ENCODE measurements around the gene DNAI7. TPM values are rescaled to one million over a fixed set of nuclear protein-coding genes. Genes with fewer than 3 reads are reported as not detected.

Gene DNAI7
- total RNA-seq, 1 experiment from 2014 or later, result 0.52 TPM

DNA sequence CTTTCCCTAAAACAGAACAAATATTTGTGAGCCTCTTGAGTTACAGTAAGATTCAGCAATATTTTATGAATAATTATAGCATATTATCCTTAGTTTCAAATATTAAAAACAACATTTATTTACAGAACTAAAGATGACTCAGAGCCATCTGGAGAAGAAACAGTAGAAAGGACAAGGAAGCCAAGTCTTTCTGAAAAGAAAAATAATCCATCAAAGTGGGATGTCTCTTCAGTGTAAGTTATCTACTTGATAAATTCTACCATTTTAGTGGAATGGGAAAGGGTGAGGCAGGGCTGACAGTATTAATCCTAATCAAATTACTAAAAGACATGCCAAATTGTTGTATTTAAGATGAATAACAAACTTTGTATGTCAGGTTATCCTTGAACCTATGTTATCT is 88.1 kb downstream of the DNAI7 start (continued):
- TF ChIP-seq, protein P1, sequence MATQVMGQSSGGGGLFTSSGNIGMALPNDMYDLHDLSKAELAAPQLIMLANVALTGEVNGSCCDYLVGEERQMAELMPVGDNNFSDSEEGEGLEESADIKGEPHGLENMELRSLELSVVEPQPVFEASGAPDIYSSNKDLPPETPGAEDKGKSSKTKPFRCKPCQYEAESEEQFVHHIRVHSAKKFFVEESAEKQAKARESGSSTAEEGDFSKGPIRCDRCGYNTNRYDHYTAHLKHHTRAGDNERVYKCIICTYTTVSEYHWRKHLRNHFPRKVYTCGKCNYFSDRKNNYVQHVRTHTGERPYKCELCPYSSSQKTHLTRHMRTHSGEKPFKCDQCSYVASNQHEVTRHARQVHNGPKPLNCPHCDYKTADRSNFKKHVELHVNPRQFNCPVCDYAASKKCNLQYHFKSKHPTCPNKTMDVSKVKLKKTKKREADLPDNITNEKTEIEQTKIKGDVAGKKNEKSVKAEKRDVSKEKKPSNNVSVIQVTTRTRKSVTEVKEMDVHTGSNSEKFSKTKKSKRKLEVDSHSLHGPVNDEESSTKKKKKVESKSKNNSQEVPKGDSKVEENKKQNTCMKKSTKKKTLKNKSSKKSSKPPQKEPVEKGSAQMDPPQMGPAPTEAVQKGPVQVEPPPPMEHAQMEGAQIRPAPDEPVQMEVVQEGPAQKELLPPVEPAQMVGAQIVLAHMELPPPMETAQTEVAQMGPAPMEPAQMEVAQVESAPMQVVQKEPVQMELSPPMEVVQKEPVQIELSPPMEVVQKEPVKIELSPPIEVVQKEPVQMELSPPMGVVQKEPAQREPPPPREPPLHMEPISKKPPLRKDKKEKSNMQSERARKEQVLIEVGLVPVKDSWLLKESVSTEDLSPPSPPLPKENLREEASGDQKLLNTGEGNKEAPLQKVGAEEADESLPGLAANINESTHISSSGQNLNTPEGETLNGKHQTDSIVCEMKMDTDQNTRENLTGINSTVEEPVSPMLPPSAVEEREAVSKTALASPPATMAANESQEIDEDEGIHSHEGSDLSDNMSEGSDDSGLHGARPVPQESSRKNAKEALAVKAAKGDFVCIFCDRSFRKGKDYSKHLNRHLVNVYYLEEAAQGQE (IDR thresholded peaks at IDR 0.05; ENCODE audit: low read depth), result no peak

DNA sequence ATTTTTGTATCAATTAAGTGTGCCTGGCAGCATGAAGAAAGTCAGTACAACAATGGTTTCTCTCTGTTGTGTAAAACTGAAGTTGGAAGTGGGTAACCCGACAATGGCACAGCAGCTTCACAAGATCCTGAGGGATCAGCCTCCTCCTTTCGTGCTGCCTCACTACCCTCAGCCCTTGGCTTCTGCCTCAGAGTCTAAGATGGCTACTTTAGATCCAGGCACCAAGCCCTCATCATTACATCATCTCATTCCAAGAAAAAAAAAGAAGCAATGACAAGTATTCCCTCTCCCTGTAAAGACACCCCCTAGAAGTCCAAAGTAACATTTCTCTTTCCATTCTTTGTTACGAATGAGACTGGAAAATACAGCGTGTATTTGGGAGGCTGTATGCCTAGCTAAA is 92.6 kb downstream of the DNAI7 start:
- H3K4me1 ChIP-seq (ENCODE audit: control insufficient read depth in 1 of 2, insufficient read depth in 2 of 2, low read length in 2 of 2), result no peaks in the 10 kb centered on the region

DNA sequence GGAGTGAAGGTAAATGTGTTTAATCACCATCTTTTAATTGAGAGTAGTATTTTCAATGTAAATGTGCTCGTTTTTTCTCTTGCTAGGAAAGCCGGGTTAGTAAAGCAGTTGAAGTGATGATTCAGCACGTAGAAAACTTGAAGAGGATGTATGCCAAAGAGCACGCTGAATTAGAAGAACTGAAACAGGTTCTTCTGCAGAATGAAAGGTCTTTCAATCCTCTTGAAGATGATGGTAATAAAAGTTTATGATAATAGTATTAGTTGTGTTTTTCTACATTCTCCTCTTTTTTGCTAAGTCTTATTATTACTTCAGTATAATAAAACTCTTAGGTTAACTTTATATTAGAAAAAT is 93.9 kb downstream of the DNAI7 start:
- CTCF ChIA-PET, result no interaction called here

More for the DNA sequence above, 92.6 kb downstream of the DNAI7 start:
- no peak overlapping the region for H3K4me3 ChIP-seq (replicated peaks in 1 of 2; ENCODE audit: low read depth in 1 of 2, low read length in 2 of 2)
- H3K27ac ChIP-seq (ENCODE audit: low read depth, low read length), result no peak overlapping the region
- H4K20me1 ChIP-seq (ENCODE audit: insufficient read depth), result no peaks in the 10 kb centered on the region
- intact Hi-C loops (cut with micrococcal nuclease), result no loop called here
- H3K27me3 ChIP-seq (ENCODE audit: insufficient read depth, low read length), result no peaks in the 10 kb centered on the region
- no peaks in the 10 kb centered on the region for H3K79me2 ChIP-seq (ENCODE audit: insufficient read depth, low read length)
- RAD21 ChIA-PET (ENCODE audit: low non-redundant PET in 1 of 2, low total read pairs in 2 of 2, uncharacterized antibody in 2 of 2, unreplicated experiment in 2 of 2), result interaction anchor here in 1 of 2 experiments (0.5 kb wide), 1 partner anchor 382 kb away, joined by 5 read pairs; no protein-coding TSS in a partner anchor
- no peak overlapping the region for H3K4me2 ChIP-seq (ENCODE audit: low read length)
- DNase-seq (ENCODE audit: low read depth, low spot score), result no peak
- TF ChIP-seq, protein P2, sequence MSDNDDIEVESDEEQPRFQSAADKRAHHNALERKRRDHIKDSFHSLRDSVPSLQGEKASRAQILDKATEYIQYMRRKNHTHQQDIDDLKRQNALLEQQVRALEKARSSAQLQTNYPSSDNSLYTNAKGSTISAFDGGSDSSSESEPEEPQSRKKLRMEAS (IDR thresholded peaks at IDR 0.05), result no peak
- TF ChIP-seq RAD21 (IDR thresholded peaks at IDR 0.05; ENCODE audit: low read depth) (no peak), TCF7L2 (IDR thresholded peaks at IDR 0.05; ENCODE audit: borderline replicate concordance, extremely low read depth, insufficient read depth, insufficient read length) (no peak)
- CTCF ChIA-PET, result no interaction called here
- H3K9ac ChIP-seq (ENCODE audit: low read length), result no peak overlapping the region
- H3K36me3 ChIP-seq (ENCODE audit: control insufficient read depth in 1 of 2, insufficient read depth in 2 of 2, low read length in 2 of 2), result no peaks in the 10 kb centered on the region
- ATAC-seq, result no peak
- H3K9me3 ChIP-seq (ENCODE audit: control insufficient read depth in 1 of 2, insufficient read depth in 1 of 2, low read depth in 1 of 2, low read length in 2 of 2), result no peaks in the 10 kb centered on the region
- H3K9me2 ChIP-seq (ENCODE audit: insufficient read depth), result no peaks in the 10 kb centered on the region
- H2AFZ ChIP-seq (ENCODE audit: low read depth, low read length, poor library complexity, severe bottlenecking), result no peak overlapping the region
- BruUV-seq (replicated peaks), result no TSS peak
- POLR2A ChIA-PET, result no interaction called here

More for the DNA sequence above, 93.9 kb downstream of the DNAI7 start:
- Histone ChIP-seq H3K36me3 (ENCODE audit: control insufficient read depth in 1 of 2, insufficient read depth in 2 of 2, low read length in 2 of 2) (no peaks in the 10 kb centered on the region), H3K4me2 (ENCODE audit: low read length) (no peak overlapping the region), H4K20me1 (ENCODE audit: insufficient read depth) (no peaks in the 10 kb centered on the region), H2AFZ (ENCODE audit: low read depth, low read length, poor library complexity, severe bottlenecking) (no peak overlapping the region), H3K9ac (ENCODE audit: low read length) (no peak overlapping the region), H3K9me3 (ENCODE audit: control insufficient read depth in 1 of 2, insufficient read depth in 1 of 2, low read depth in 1 of 2, low read length in 2 of 2) (no peaks in the 10 kb centered on the region), H3K4me1 (ENCODE audit: control insufficient read depth in 1 of 2, insufficient read depth in 2 of 2, low read length in 2 of 2) (no peaks in the 10 kb centered on the region), H3K79me2 (ENCODE audit: insufficient read depth, low read length) (no peaks in the 10 kb centered on the region), H3K27ac (ENCODE audit: low read depth, low read length) (no peak overlapping the region), H3K4me3 (replicated peaks in 1 of 2; ENCODE audit: low read depth in 1 of 2, low read length in 2 of 2) (no peak overlapping the region), H3K9me2 (ENCODE audit: insufficient read depth) (no peaks in the 10 kb centered on the region), H3K27me3 (ENCODE audit: insufficient read depth, low read length) (no peaks in the 10 kb centered on the region)
- RAD21 ChIA-PET (ENCODE audit: low non-redundant PET in 1 of 2, low total read pairs in 2 of 2, uncharacterized antibody in 2 of 2, unreplicated experiment in 2 of 2), result no interaction called here
- ATAC-seq (no peak), DNase-seq (ENCODE audit: low read depth, low spot score) (no peak)
- POLR2A ChIA-PET, result no interaction called here
- no peak for TF ChIP-seq JUND (IDR thresholded peaks at IDR 0.05)
- TF ChIP-seq, protein P1 (IDR thresholded peaks at IDR 0.05; ENCODE audit: low read depth), result no peak
- no peak for TF ChIP-seq ZNF274 (IDR thresholded peaks at IDR 0.05; ENCODE audit: low read depth, low read length)
- TF ChIP-seq EGR1 (IDR thresholded peaks at IDR 0.05; ENCODE audit: low read depth), result no peak
- TF ChIP-seq SRF (IDR thresholded peaks at IDR 0.05; ENCODE audit: low read depth), result no peak
- no peak for TF ChIP-seq EZH2phosphoT487 (IDR thresholded peaks at IDR 0.05; ENCODE audit: borderline replicate concordance)
- no peak for TF ChIP-seq POLR2AphosphoS5 (IDR thresholded peaks at IDR 0.05; ENCODE audit: low read depth, low read length)
- TF ChIP-seq CBX3 (IDR thresholded peaks at IDR 0.05; ENCODE audit: low read depth), result no peak
- intact Hi-C loops (cut with micrococcal nuclease), result no loop called here
- no TSS peak for BruUV-seq (replicated peaks)

Measured in HCT116 (cell line).